ENCODE results near the gene HDAC4. TPM values are rescaled to one million over a fixed set of nuclear protein-coding genes. Genes with fewer than 3 reads are reported as not detected.

HDAC4 gene
- total RNA-seq, 1 experiment from 2014 or later, result 32.0 TPM

GRCh38 chr2:239263231-239263630, 137.6 kb downstream of the HDAC4 start:
- Histone ChIP-seq H3K27me3 (ENCODE audit: insufficient read depth, low read length) (no peaks in the 10 kb centered on the region; the same call in 1 of the 2 replicates), H4K91ac (ENCODE audit: insufficient read length, low read depth, low read length) (no peak overlapping the region), H2AK5ac (ENCODE audit: insufficient read length, low read length) (no peak overlapping the region), H3K56ac (ENCODE audit: insufficient read length, low read depth, low read length) (no peak overlapping the region), H4K20me1 (ENCODE audit: control insufficient read depth, insufficient read depth, insufficient read length) (no peaks in the 10 kb centered on the region), H2BK5ac (ENCODE audit: insufficient read length, low read length) (no peak overlapping the region), H3K23me2 (ENCODE audit: insufficient read length, low read depth, low read length, poor library complexity, severe bottlenecking) (no peaks in the 10 kb centered on the region), H2BK20ac (ENCODE audit: low read depth, low read length, poor library complexity, severe bottlenecking) (no peak overlapping the region), H2AFZ (ENCODE audit: low read length) (no peak overlapping the region), H4K8ac (replicated peaks; ENCODE audit: insufficient read length, low read depth, low read length) (no peak overlapping the region), H2BK15ac (ENCODE audit: low read depth, low read length) (no peak overlapping the region), H3K4me2 (ENCODE audit: insufficient read depth, insufficient read length, low read length) (no peak overlapping the region), H3K14ac (ENCODE audit: insufficient read depth, low read length) (no peak overlapping the region; the same call in 1 of the 2 replicates), H3K79me1 (ENCODE audit: insufficient read depth, low read depth, low read length, poor library complexity, severe bottlenecking) (peaks cover 15% of the 10 kb centered on the region), H3K18ac (ENCODE audit: insufficient read length, low read depth, low read length) (peak overlapping the region; percentile 27), H3K4me1 (ENCODE audit: insufficient read depth, low read length) (peaks cover 6% of the 10 kb centered on the region; the same call in 1 of the 2 replicates), H3K27ac (ENCODE audit: insufficient read length, low read depth, low read length) (no peak overlapping the region), H3K23ac (ENCODE audit: insufficient read length, low read depth, low read length) (no peak overlapping the region), H3K79me2 (ENCODE audit: insufficient read depth, low read length) (peaks cover 13% of the 10 kb centered on the region; the same call in 1 of the 2 replicates), H3K4ac (ENCODE audit: low read depth, low read length) (no peak overlapping the region), H2BK120ac (ENCODE audit: low read depth, low read length, poor library complexity, severe bottlenecking) (no peak overlapping the region), H3K9me3 (ENCODE audit: control insufficient read depth, low read depth, low read length) (no peaks in the 10 kb centered on the region), H3T11ph (ENCODE audit: low read length) (no peak overlapping the region), H2BK12ac (ENCODE audit: insufficient read length, low read depth, low read length) (no peak overlapping the region), H3K9ac (ENCODE audit: extremely low read depth, insufficient read length, low read length) (no peak overlapping the region), H4K5ac (ENCODE audit: insufficient read length, low read depth, low read length) (no peak overlapping the region)
- no peak for DNase-seq
- Mint-ChIP-seq H3K9me3 (peaks cover 6 to 8% of the 10 kb centered on the region in 2 experiments), H3K36me3 (ENCODE audit: insufficient read depth in 1 of 3, low read depth in 3 of 3) (peaks cover 3 to 7% (median 5%) of the 10 kb centered on the region in 3 experiments; a peak in 6 of 7 replicates), H3K4me1 (peaks cover 31 to 41% of the 10 kb centered on the region in 2 experiments), H3K4me3 (no peak overlapping the region), H3K27me3 (ENCODE audit: low read depth) (no peaks in the 10 kb centered on the region), H3K27ac (peak overlapping the region in 2 of 3 experiments; percentile 44 to 79; a peak in 3 of 7 replicates)
- no CpG with 5 or more reads among the region's 14 CpGs for WGBS (ENCODE audit: extremely low coverage, insufficient read length, low lambda C conversion rate)
- TF ChIP-seq CTCF (conservative IDR thresholded peaks at IDR 0.05), result no peak
